Endothelial cell of umbilical vein (primary cell): Measurements from ENCODE around the gene ACP2. TPM values are rescaled to one million over a fixed set of nuclear protein-coding genes. Genes with fewer than 3 reads are reported as not detected.

ENCODE experiments used
- BruUV-seq: library from RNA; stranded (reverse); fragments of 400-500 nt; replicated peaks from 2 replicates; lab custom pipeline; 2021; lab: Mats Ljungman, UMichigan
- CTCF ChIA-PET: fragments of 300-600, 350-600 bp; sonication (Branson Sonifier 250); formaldehyde crosslinking; loops from one replicate; lab custom pipeline; 2021; ENCODE audit warnings: antibody characterized with exemption, inconsistent platforms; lab: Charles Lee
- POLR2A ChIA-PET: fragments of 300-600, 350-600 bp; sonication (Branson Sonifier 250); formaldehyde crosslinking; loops from one replicate; lab custom pipeline; 2021; ENCODE audit warnings: antibody characterized with exemption, inconsistent platforms; lab: Charles Lee
- DNase-seq: peaks from one replicate; pipeline ENCODE4 v3.0.0-alpha.2; 2011; ENCODE audit warnings: low read depth, low spot score
- FAIRE-seq: peaks from 2 replicates; lab custom pipeline; 2011; peaks lifted over from hg19 to GRCh38; lab: Jason Lieb, UNC
- H2AFZ ChIP-seq: 2 replicates; pipeline ENCODE4 v1.6.0; 2012; ENCODE audit warnings: low read depth, low read length, control low read depth, inconsistent platforms
- H3K27ac ChIP-seq: 2 replicates; pipeline ENCODE4 v1.5.1; 2011; ENCODE audit warnings: low read depth, mild to moderate bottlenecking, control low read depth, low read length, moderate library complexity; ENCODE audit not compliant: insufficient read depth
- H3K27me3 ChIP-seq, 2 experiments: 2 replicates each; pipeline versions ENCODE4 v1.6.0 to v1.6.1; 2011; ENCODE audit warnings: low read length in 2 of 2, mixed read lengths in 1 of 2; ENCODE audit not compliant: control insufficient read depth in 2 of 2, insufficient read depth in 2 of 2
- H3K36me3 ChIP-seq, 2 experiments: 2 replicates in 1 of 2; 3 replicates in 1 of 2; pipeline ENCODE4 v1.5.1; 2011; ENCODE audit warnings: low read length in 2 of 2, mild to moderate bottlenecking in 1 of 2, moderate library complexity in 1 of 2; ENCODE audit not compliant: control insufficient read depth in 2 of 2, insufficient read depth in 2 of 2; ENCODE audit errors: extremely low read depth in 1 of 2
- H3K4me1 ChIP-seq: 3 replicates; pipeline ENCODE4 v1.5.1; 2011; ENCODE audit warnings: mild to moderate bottlenecking, low read length; ENCODE audit not compliant: control insufficient read depth, insufficient read depth; ENCODE audit errors: extremely low read depth
- H3K4me2 ChIP-seq: 2 replicates; pipeline ENCODE4 v1.6.1; 2011; ENCODE audit warnings: low read length, control low read depth, mixed read lengths; ENCODE audit not compliant: insufficient read depth
- H3K4me3 ChIP-seq, 3 experiments: fragments of 200-600 bp in 1 of 3; sonication (generic), shearing (Covaris generic) in 1 of 3; replicated peaks in 1 of 3; 2 replicates each; pipeline ENCODE4 v1.5.1; 2011 to 2016; ENCODE audit warnings: control low read depth in 3 of 3, low read length in 3 of 3, mild to moderate bottlenecking in 2 of 3, inconsistent platforms in 1 of 3, low read depth in 1 of 3, moderate library complexity in 1 of 3; ENCODE audit not compliant: insufficient read depth in 1 of 3
- H3K79me2 ChIP-seq: 2 replicates; pipeline ENCODE4 v1.6.0; 2012; ENCODE audit warnings: low read length, inconsistent platforms; ENCODE audit not compliant: control insufficient read depth, insufficient read depth
- H3K9ac ChIP-seq: replicated peaks from 2 replicates; pipeline ENCODE3; 2011; ENCODE audit warnings: low read length, control low read depth; ENCODE audit not compliant: insufficient read depth; ENCODE audit errors: extremely low read depth
- H3K9me1 ChIP-seq: replicated peaks from 3 replicates; pipeline ENCODE4 v1.6.0; 2011; ENCODE audit warnings: mild to moderate bottlenecking, low read length; ENCODE audit not compliant: control insufficient read depth, insufficient read depth; ENCODE audit errors: extremely low read depth
- H3K9me3 ChIP-seq: replicated peaks from 2 replicates; pipeline ENCODE4 v1.5.1; 2012; ENCODE audit warnings: low read length, inconsistent platforms; ENCODE audit not compliant: control insufficient read depth, insufficient read depth
- H4K20me1 ChIP-seq: replicated peaks from 2 replicates; pipeline ENCODE3; 2011; ENCODE audit warnings: mild to moderate bottlenecking, low read length; ENCODE audit not compliant: control insufficient read depth, insufficient read depth; ENCODE audit errors: extremely low read depth
- CTCF ChIP-seq, 2 donors: IDR thresholded peaks; 1 replicate in 1 of 2; 2 replicates in 1 of 2; pipeline ENCODE4 v1.5.1; 2011; ENCODE audit warnings: low read length in 2 of 2, mild to moderate bottlenecking in 2 of 2, moderate library complexity in 2 of 2, control low read depth in 1 of 2, inconsistent platforms in 1 of 2, low read depth in 1 of 2; ENCODE audit not compliant: insufficient read depth in 1 of 2; ENCODE audit errors: extremely low read depth in 1 of 2
- EZH2 ChIP-seq: IDR thresholded peaks from 2 replicates; pipeline ENCODE4 v1.6.1; 2012; ENCODE audit warnings: borderline replicate concordance, low read depth, mild to moderate bottlenecking, moderate library complexity, low read length, inconsistent platforms; ENCODE audit not compliant: severe bottlenecking
- FOS ChIP-seq: IDR thresholded peaks from 2 replicates; pipeline ENCODE4 v1.6.1; 2011; ENCODE audit warnings: mild to moderate bottlenecking, low read length, moderate library complexity, borderline replicate concordance; ENCODE audit not compliant: insufficient read depth
- GATA2 ChIP-seq: IDR thresholded peaks from 2 replicates; pipeline ENCODE4 v1.7.0; 2011; ENCODE audit warnings: low read depth, mild to moderate bottlenecking, moderate library complexity, mixed read lengths, low read length; ENCODE audit not compliant: insufficient read length, insufficient read depth
- JUN ChIP-seq: IDR thresholded peaks from 2 replicates; pipeline ENCODE4 v1.6.1; 2011; ENCODE audit warnings: borderline replicate concordance, low read depth; ENCODE audit not compliant: insufficient read length, insufficient read depth
- MAX ChIP-seq: IDR thresholded peaks from 2 replicates; pipeline ENCODE4 v1.6.1; 2011; ENCODE audit not compliant: insufficient read depth, insufficient read length
- MYC ChIP-seq: IDR thresholded peaks from one replicate; pipeline ENCODE4 v1.6.1; 2011; ENCODE audit warnings: mild to moderate bottlenecking, low read depth, low read length
- POLR2A ChIP-seq: IDR thresholded peaks from 2 replicates; pipeline ENCODE4 v1.6.1; 2012; ENCODE audit warnings: low read depth, mild to moderate bottlenecking, control low read depth, low read length
- POLR2AphosphoS5 ChIP-seq: IDR thresholded peaks from 2 replicates; pipeline ENCODE4 v1.6.1; 2012; ENCODE audit warnings: low read depth, mild to moderate bottlenecking, control low read depth, low read length, moderate library complexity; ENCODE audit not compliant: insufficient read depth
- dilution Hi-C: fragments of 300-500 bp; cut with MboI; formaldehyde crosslinking; loops from one replicate; pipeline ENCODE4 v1.15.0; 2019; ENCODE audit warnings: low sequenced_read_pairs; ENCODE audit not compliant: extremely low pct_ligation_motif_present
- intact Hi-C: fragments of 100-400 bp; cut with micrococcal nuclease; formaldehyde crosslinking; loops from one replicate; pipeline ENCODE4 v1.10.0; 2022
- polyA plus RNA-seq, 4 experiments: library from polyadenylated mRNA; depleted of rRNA in 3 of 4; stranded (reverse) in 3 of 4; unstranded in 1 of 4; fragments of >200 nt; gene quantifications; 2 replicates each; pipeline versions ENCODE4 v1.2.1 to v1.2.3, GENCODE V29; 2011 to 2012; ENCODE audit warnings: missing spikeins in 1 of 4
- total RNA-seq: library from RNA; stranded (reverse); gene quantifications from 2 replicates; pipeline ENCODE4 v1.2.3, GENCODE V29; 2021

The ACP2 gene
- total and polyA plus RNA-seq, 2 donors (not counting 3 experiments of a cell fraction or from before 2014, with no cell fraction given) = 35.6 to 49.2 TPM

GRCh38 chr11:47285969-47286770 is 37.6 kb upstream of the ACP2 start:
- Histone ChIP-seq H3K9me3 (no peaks in the 10 kb centered on the region), H3K36me3 (peaks cover 36 to 68% of the 10 kb centered on the region in 2 experiments), H3K9me1 (no peaks in the 10 kb centered on the region), H3K4me2 (no peak overlapping the region), H3K27ac (no peak overlapping the region), H2AFZ (no peak overlapping the region), H4K20me1 (no peaks in the 10 kb centered on the region), H3K4me1 (no peaks in the 10 kb centered on the region), H3K9ac (no peak overlapping the region), H3K4me3 (no peak overlapping the region), H3K79me2 (no peaks in the 10 kb centered on the region), H3K27me3 (no peaks in the 10 kb centered on the region)
- POLR2A ChIA-PET = no interaction called here
- DNase-seq = no peak
- intact Hi-C loops (no loop called here), dilution Hi-C loops (no loop called here)
- FAIRE-seq = no peak
- CTCF ChIA-PET = no interaction called here
- TF ChIP-seq CTCF (IDR thresholded peaks at IDR 0.05; ENCODE audit: extremely low read depth in 1 of 2, insufficient read depth in 1 of 2, low read depth in 1 of 2, low read length in 2 of 2) = no peak
- TF ChIP-seq EZH2 = no peak
- TF ChIP-seq POLR2AphosphoS5 = no peak
- TF ChIP-seq MYC = no peak
- TF ChIP-seq MAX = no peak
- TF ChIP-seq FOS = no peak
- TF ChIP-seq GATA2 = no peak
- TF ChIP-seq POLR2A = no peak
- no peak for TF ChIP-seq JUN
- no TSS peak for BruUV-seq
